GM23338 (cell line): ENCODE results near the gene SH2D6. TPM values are rescaled to one million over a fixed set of nuclear protein-coding genes. Genes with fewer than 3 reads are reported as not detected.

ENCODE experiments used
- ATAC-seq: fragments of 200-7000 bp; cut with Tn5 transposase; 3 replicates; pipeline ENCODE4 v1.9.1; 2020
- DNase-seq: peaks from one replicate; pipeline ENCODE4 v3.0.0-alpha.2; 2015; ENCODE audit warnings: low spot score
- H2AFZ ChIP-seq: fragments of 200-600 bp; sonication (generic); 2 replicates; pipeline ENCODE4 v1.8.0; 2016; ENCODE audit warnings: antibody characterized with exemption, mild to moderate bottlenecking, moderate library complexity
- H3F3A ChIP-seq: fragments of 200-600 bp; sonication (generic); replicated peaks from 2 replicates; pipeline ENCODE4 v1.8.0; 2017; ENCODE audit warnings: antibody characterized with exemption, mixed run types, low read depth
- H3K27ac ChIP-seq: fragments of 200-600 bp; sonication (generic); 2 replicates; pipeline ENCODE4 v1.6.1; 2016; ENCODE audit warnings: low read depth
- H3K27me3 ChIP-seq: fragments of 200-600 bp; sonication (generic); 2 replicates; pipeline ENCODE4 v1.8.0; 2016; ENCODE audit warnings: mild to moderate bottlenecking, mixed run types, moderate library complexity; ENCODE audit not compliant: insufficient read depth
- H3K36me3 ChIP-seq: fragments of 200-600 bp; sonication (generic); 2 replicates; pipeline ENCODE4 v1.8.0; 2016; ENCODE audit warnings: mild to moderate bottlenecking; ENCODE audit not compliant: insufficient read depth
- H3K4me1 ChIP-seq: fragments of 200-600 bp; sonication (generic); 2 replicates; pipeline ENCODE4 v1.8.0; 2016; ENCODE audit warnings: mild to moderate bottlenecking, moderate library complexity; ENCODE audit not compliant: insufficient read depth
- H3K4me2 ChIP-seq: fragments of 200-600 bp; sonication (generic); 2 replicates; pipeline ENCODE4 v1.7.1; 2017; ENCODE audit warnings: mixed run types
- H3K4me3 ChIP-seq: fragments of 200-600 bp; sonication (generic); 2 replicates; pipeline ENCODE4 v1.6.1; 2016; ENCODE audit warnings: mixed run types
- H3K79me2 ChIP-seq: fragments of 200-600 bp; sonication (generic); replicated peaks from 2 replicates; pipeline ENCODE4 v1.8.0; 2017; ENCODE audit warnings: mild to moderate bottlenecking; ENCODE audit not compliant: insufficient read depth
- H3K9me2 ChIP-seq: fragments of 200-600 bp; sonication (generic); 2 replicates; pipeline ENCODE4 v1.8.0; 2017; ENCODE audit not compliant: insufficient read depth
- H4K20me1 ChIP-seq: fragments of 200-600 bp; sonication (generic); replicated peaks from 2 replicates; pipeline ENCODE4 v1.8.0; 2017; ENCODE audit warnings: mild to moderate bottlenecking; ENCODE audit not compliant: insufficient read depth
- H3K27ac Mint-ChIP-seq: 2 replicates; pipeline ENCODE4 v1.8.0; 2020; ENCODE audit warnings: inconsistent platforms, mild to moderate bottlenecking, moderate library complexity, mixed read lengths
- H3K27me3 Mint-ChIP-seq: 3 replicates; pipeline ENCODE4 v1.8.0; 2022; ENCODE audit warnings: low read depth, mild to moderate bottlenecking, moderate library complexity, mixed read lengths, inconsistent platforms; ENCODE audit not compliant: insufficient read depth, poor library complexity
- H3K36me3 Mint-ChIP-seq: 3 replicates; pipeline ENCODE4 v1.8.0; 2021; ENCODE audit warnings: low read depth, mild to moderate bottlenecking, inconsistent platforms, moderate library complexity, mixed read lengths
- H3K4me1 Mint-ChIP-seq: 3 replicates; pipeline ENCODE4 v1.8.0; 2020; ENCODE audit warnings: mild to moderate bottlenecking, inconsistent platforms, mixed read lengths
- H3K4me3 Mint-ChIP-seq: 3 replicates; pipeline ENCODE4 v1.8.0; 2021; ENCODE audit warnings: moderate library complexity, mild to moderate bottlenecking, inconsistent platforms, mixed read lengths
- H3K9me3 Mint-ChIP-seq: 3 replicates; pipeline ENCODE4 v1.8.0; 2020; ENCODE audit warnings: moderate library complexity, mild to moderate bottlenecking, inconsistent platforms, mixed read lengths
- NANOG ChIP-seq: IDR thresholded peaks from 2 replicates; pipeline ENCODE4 v1.6.1; 2016; ENCODE audit warnings: antibody characterized with exemption, borderline replicate concordance
- STAT1 ChIP-seq: IDR thresholded peaks from one replicate; pipeline ENCODE4 v1.6.1; 2016; ENCODE audit warnings: antibody characterized with exemption; ENCODE audit not compliant: unreplicated experiment
- ZNF114 ChIP-seq: fragments of 250-450 bp; sonication (Bioruptor Pico); IDR thresholded peaks from 2 replicates; pipeline ENCODE4 v1.5.0; 2020; ENCODE audit warnings: mild to moderate bottlenecking, moderate library complexity
- polyA plus RNA-seq: library from polyadenylated mRNA; unstranded; fragments of >200 nt; fragmentation: Nextera tagmentation; extraction: Ambion mirVana; gene quantifications from 2 replicates; pipeline ENCODE4 v1.2.1, GENCODE V29; 2016
- total RNA-seq: library from RNA; depleted of rRNA; stranded (reverse); fragments of >200 nt; shearing (Covaris generic); gene quantifications from 2 replicates; pipeline ENCODE4 v1.2.3, GENCODE V29; 2014
- TF ChIP-seq, protein P1 (sequence below): fragments of 250-450 bp; sonication (Bioruptor Pico); IDR thresholded peaks from 2 replicates; pipeline ENCODE4 v1.5.0; 2020; ENCODE audit warnings: mild to moderate bottlenecking, moderate library complexity

The SH2D6 gene
- total and polyA plus RNA-seq, 2 experiments from 2014 or later = 0.37 TPM; not detected in 1

DNA sequence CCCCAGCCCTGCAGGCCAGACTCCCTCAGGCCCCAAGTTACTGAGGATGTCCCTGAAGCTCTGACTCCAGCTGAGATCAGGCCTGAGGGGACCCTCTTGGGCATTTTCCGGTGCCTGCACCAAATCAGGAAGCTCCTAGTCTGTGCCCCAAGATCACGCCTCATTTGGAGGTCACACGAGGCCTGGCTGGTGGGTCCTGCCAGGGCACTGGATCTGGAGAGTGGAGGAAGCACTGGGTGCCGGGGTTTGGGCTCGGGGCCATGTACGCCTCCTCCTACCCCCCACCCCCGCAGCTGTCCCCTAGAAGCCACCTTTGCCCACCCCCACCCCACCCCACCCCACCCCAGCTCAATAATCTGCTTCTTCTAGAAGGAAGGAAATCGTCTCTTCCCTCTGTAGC, 16.2 kb downstream of the SH2D6 start:
- H3K9me2 ChIP-seq = no peaks in the 10 kb centered on the region
- Mint-ChIP-seq H3K4me1 (peaks cover 52% of the 10 kb centered on the region), H3K36me3 (no peaks in the 10 kb centered on the region)

More for the DNA sequence above, 16.2 kb downstream of the SH2D6 start:
- Histone ChIP-seq H2AFZ (no peak overlapping the region), H3K79me2 (no peaks in the 10 kb centered on the region), H4K20me1 (no peaks in the 10 kb centered on the region), H3K27me3 (no peaks in the 10 kb centered on the region), H3K4me3 (no peak overlapping the region), H3K4me2 (no peak overlapping the region), H3F3A (peaks cover 21% of the 10 kb centered on the region), H3K27ac (no peak overlapping the region), H3K4me1 (peaks cover 58% of the 10 kb centered on the region), H3K36me3 (no peaks in the 10 kb centered on the region)
- no peak for ATAC-seq
- Mint-ChIP-seq H3K9me3 (no peaks in the 10 kb centered on the region; the same call in 2 of the 3 replicates), H3K27ac (no peak overlapping the region), H3K27me3 (peaks cover 28% of the 10 kb centered on the region), H3K4me3 (no peak overlapping the region)
- DNase-seq = no peak
- TF ChIP-seq STAT1 (no peak), NANOG (no peak), ZNF114 (no peak)
- TF ChIP-seq, protein P1, sequence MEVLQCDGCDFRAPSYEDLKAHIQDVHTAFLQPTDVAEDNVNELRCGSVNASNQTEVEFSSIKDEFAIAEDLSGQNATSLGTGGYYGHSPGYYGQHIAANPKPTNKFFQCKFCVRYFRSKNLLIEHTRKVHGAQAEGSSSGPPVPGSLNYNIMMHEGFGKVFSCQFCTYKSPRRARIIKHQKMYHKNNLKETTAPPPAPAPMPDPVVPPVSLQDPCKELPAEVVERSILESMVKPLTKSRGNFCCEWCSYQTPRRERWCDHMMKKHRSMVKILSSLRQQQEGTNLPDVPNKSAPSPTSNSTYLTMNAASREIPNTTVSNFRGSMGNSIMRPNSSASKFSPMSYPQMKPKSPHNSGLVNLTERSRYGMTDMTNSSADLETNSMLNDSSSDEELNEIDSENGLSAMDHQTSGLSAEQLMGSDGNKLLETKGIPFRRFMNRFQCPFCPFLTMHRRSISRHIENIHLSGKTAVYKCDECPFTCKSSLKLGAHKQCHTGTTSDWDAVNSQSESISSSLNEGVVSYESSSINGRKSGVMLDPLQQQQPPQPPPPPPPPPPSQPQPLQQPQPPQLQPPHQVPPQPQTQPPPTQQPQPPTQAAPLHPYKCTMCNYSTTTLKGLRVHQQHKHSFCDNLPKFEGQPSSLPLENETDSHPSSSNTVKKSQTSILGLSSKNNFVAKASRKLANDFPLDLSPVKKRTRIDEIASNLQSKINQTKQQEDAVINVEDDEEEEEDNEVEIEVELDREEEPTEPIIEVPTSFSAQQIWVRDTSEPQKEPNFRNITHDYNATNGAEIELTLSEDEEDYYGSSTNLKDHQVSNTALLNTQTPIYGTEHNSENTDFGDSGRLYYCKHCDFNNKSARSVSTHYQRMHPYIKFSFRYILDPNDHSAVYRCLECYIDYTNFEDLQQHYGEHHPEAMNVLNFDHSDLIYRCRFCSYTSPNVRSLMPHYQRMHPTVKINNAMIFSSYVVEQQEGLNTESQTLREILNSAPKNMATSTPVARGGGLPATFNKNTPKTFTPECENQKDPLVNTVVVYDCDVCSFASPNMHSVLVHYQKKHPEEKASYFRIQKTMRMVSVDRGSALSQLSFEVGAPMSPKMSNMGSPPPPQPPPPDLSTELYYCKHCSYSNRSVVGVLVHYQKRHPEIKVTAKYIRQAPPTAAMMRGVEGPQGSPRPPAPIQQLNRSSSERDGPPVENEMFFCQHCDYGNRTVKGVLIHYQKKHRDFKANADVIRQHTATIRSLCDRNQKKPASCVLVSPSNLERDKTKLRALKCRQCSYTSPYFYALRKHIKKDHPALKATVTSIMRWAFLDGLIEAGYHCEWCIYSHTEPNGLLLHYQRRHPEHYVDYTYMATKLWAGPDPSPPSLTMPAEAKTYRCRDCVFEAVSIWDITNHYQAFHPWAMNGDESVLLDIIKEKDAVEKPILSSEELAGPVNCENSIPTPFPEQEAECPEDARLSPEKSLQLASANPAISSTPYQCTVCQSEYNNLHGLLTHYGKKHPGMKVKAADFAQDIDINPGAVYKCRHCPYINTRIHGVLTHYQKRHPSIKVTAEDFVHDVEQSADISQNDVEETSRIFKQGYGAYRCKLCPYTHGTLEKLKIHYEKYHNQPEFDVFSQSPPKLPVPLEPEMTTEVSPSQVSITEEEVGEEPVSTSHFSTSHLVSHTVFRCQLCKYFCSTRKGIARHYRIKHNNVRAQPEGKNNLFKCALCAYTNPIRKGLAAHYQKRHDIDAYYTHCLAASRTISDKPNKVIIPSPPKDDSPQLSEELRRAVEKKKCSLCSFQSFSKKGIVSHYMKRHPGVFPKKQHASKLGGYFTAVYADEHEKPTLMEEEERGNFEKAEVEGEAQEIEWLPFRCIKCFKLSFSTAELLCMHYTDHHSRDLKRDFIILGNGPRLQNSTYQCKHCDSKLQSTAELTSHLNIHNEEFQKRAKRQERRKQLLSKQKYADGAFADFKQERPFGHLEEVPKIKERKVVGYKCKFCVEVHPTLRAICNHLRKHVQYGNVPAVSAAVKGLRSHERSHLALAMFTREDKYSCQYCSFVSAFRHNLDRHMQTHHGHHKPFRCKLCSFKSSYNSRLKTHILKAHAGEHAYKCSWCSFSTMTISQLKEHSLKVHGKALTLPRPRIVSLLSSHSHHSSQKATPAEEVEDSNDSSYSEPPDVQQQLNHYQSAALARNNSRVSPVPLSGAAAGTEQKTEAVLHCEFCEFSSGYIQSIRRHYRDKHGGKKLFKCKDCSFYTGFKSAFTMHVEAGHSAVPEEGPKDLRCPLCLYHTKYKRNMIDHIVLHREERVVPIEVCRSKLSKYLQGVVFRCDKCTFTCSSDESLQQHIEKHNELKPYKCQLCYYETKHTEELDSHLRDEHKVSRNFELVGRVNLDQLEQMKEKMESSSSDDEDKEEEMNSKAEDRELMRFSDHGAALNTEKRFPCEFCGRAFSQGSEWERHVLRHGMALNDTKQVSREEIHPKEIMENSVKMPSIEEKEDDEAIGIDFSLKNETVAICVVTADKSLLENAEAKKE = no peak
